Epithelial cell of proximal tubule (primary cell): ENCODE data around the gene ATP2B3. TPM values are rescaled to one million over a fixed set of nuclear protein-coding genes. Genes with fewer than 3 reads are reported as not detected.

Experiments
- DNase-seq: peaks from one replicate; pipeline ENCODE4 v3.0.0-alpha.2; 2011; ENCODE audit warnings: low read depth
- H3K4me3 ChIP-seq: 2 replicates; pipeline ENCODE4 v1.5.1; 2011; ENCODE audit warnings: low read depth, mild to moderate bottlenecking, low read length
- total RNA-seq: library from RNA; depleted of rRNA; stranded (reverse); fragments of >200 nt; gene quantifications from 2 replicates; pipeline ENCODE4 v1.2.3, GENCODE V29; 2015
- TF ChIP-seq, protein P1 (sequence below): conservative IDR thresholded peaks from 2 replicates; pipeline ENCODE4 v1.5.1; 2012; ENCODE audit warnings: low read depth, mild to moderate bottlenecking, low read length

ATP2B3 gene
- total RNA-seq, 1 donor from 2014 or later, result not detected

DNA sequence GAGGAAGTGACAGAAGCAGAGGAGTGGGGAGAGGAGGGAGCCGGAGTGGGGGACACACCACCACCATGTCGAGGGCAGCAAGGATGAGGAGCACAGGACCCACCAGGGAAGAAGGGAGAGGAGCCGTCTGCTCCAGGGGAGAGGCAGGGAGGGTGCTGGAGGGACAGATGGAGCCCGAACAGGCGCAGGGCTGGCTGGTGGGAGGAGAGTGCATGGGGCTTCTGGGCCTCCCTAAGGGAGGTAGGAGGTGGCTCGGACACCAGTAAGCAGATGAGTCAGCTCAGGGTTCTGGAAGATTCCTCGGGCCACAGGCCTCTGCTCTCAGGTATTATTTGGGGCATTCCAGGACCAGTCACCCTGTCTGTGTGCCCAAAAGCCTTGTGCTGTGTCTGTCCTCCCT is 29.8 kb downstream of the ATP2B3 start:
- TF ChIP-seq, protein P1, sequence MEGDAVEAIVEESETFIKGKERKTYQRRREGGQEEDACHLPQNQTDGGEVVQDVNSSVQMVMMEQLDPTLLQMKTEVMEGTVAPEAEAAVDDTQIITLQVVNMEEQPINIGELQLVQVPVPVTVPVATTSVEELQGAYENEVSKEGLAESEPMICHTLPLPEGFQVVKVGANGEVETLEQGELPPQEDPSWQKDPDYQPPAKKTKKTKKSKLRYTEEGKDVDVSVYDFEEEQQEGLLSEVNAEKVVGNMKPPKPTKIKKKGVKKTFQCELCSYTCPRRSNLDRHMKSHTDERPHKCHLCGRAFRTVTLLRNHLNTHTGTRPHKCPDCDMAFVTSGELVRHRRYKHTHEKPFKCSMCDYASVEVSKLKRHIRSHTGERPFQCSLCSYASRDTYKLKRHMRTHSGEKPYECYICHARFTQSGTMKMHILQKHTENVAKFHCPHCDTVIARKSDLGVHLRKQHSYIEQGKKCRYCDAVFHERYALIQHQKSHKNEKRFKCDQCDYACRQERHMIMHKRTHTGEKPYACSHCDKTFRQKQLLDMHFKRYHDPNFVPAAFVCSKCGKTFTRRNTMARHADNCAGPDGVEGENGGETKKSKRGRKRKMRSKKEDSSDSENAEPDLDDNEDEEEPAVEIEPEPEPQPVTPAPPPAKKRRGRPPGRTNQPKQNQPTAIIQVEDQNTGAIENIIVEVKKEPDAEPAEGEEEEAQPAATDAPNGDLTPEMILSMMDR, result no peak
- no peak for DNase-seq
- no peak overlapping the region for H3K4me3 ChIP-seq

DNA sequence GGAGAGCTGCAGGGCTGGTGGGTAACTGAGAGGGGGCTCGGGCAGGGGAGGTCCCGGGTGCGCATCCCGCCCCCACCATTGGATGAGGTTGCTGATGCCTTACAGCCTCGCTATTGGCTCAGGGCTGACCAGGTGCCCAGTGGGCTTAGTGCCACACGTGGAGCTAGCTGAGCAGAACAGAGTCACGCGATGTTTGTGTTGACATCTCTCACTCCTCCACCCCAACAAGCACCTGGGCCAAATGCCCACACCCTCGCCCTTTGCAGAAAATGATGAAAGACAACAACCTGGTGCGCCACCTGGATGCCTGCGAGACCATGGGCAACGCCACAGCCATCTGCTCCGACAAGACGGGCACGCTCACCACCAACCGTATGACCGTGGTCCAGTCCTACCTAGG is 31.8 kb downstream of the ATP2B3 start:
- H3K4me3 ChIP-seq, result no peak overlapping the region
- no peak for DNase-seq
- TF ChIP-seq, protein P1, result no peak

DNA sequence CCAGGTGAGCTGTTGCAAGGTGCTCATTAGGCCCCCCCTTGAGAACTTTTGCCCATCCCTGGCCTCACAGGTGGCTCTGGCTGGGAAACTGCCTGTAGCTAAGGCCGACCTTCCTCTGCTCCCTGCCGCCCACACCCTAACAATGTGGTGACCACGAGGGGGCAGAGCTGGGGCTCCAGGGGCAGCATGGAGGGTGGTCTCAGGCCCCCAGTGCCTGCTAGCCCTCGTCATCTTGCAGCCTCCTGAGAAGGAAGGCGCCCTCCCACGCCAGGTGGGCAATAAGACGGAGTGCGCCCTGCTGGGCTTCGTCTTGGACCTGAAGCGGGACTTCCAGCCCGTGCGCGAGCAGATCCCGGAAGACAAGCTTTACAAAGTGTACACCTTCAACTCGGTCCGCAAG is 32.4 kb downstream of the ATP2B3 start:
- TF ChIP-seq, protein P1, result no peak
- DNase-seq, result no peak
- H3K4me3 ChIP-seq, result no peak overlapping the region

DNA sequence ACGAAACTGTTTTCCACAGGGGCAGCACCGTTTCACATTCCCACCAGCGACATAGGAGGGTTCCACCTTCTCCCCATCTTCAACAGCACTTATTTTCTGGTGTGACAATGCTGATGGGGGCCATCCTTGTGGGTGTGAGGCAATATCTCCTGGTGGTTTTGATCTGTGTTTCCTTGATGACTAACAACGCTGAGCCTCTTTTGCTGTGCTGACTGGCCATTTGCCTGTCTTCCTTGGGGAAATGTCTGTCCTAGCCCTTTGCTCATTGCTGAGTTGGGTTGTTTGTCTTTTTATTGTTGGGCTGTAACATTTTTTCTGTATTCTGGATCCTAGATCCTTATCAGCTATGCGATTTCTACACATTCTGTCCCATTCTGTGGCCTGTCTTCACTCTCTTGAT is 33.7 kb downstream of the ATP2B3 start:
- no peak overlapping the region for H3K4me3 ChIP-seq
- DNase-seq, result no peak
- TF ChIP-seq, protein P1, result no peak

DNA sequence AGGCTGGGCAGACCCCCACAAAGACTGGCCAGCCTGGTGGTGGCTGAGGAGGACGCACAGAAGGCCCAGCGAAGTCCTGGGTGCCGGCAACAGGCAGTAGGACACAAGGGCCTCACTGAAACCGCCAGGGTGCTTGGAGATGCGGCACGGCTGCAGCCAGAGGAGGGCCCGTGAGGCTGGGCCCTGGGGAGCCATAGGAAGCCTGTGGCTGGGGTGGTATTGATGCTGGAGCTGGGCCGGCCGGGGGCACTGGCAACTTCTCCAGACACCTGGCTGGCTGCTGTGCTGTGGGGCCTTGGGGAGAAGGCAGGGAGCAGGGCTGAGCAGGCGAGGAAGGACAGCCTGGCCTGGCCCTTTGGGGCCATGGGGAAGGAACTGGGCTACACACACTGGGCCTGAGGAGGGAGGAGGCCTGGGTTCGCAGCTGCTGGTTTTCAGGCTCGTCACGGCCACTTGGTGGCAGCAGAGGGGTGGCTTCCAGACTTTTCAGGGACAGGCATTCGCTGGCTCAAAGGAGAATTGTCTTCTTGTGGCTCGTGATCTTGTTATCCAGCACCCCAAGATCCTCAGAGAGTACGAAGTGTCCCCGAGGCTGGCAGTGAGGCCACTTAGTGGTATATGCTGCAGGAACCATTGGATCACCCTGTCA is 37.2 kb downstream of the ATP2B3 start:
- DNase-seq, result no peak
- TF ChIP-seq, protein P1, result peak; percentile 65

DNA sequence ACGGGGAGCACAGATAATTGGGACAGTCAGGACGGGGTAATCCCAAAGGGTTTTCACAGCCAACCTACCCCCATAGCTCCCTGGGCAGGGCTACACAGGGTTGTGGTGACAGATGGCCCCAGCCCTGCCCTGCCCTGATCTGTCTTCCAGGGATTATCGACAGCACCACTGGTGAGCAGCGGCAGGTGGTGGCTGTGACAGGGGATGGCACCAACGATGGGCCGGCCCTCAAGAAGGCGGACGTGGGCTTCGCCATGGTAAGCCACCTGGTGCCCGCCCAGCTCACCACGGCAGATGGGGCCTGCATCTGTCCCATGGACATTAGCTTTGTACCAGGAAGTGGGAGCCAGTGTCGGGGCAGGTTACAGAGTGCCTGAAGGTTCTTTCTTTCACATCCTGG is 39.3 kb downstream of the ATP2B3 start:
- DNase-seq, result no peak
- no peak overlapping the region for H3K4me3 ChIP-seq
- TF ChIP-seq, protein P1, result no peak

More for the DNA sequence above, 37.2 kb downstream of the ATP2B3 start:
- no peak overlapping the region for H3K4me3 ChIP-seq
